ENCODE results near the gene ADCY6.

The ADCY6 gene

GRCh38 chr12:48779869-48780268, 9.0 kb downstream of the ADCY6 start:
- DNase-seq: no peak
- H3K4me1 Mint-ChIP-seq: peaks cover 7% of the 10 kb centered on the region
- TF ChIP-seq CTCF (IDR thresholded peaks at IDR 0.05): no peak
- no peak overlapping the region for H3K27ac Mint-ChIP-seq
- H3K4me3 Mint-ChIP-seq: no peak overlapping the region
- H3K9me3 Mint-ChIP-seq: no peaks in the 10 kb centered on the region
- H3K27me3 Mint-ChIP-seq (ENCODE audit: low read depth, poor library complexity): no peaks in the 10 kb centered on the region
- H3K36me3 Mint-ChIP-seq (ENCODE audit: low read depth): peaks cover 9% of the 10 kb centered on the region

- Mint-ChIP-seq H3K4me3 (no peak overlapping the region), H3K27me3 (ENCODE audit: low read depth, poor library complexity) (no peaks in the 10 kb centered on the region), H3K36me3 (ENCODE audit: low read depth) (peaks cover 26% of the 10 kb centered on the region), H3K9me3 (no peaks in the 10 kb centered on the region), H3K4me1 (peaks cover 7% of the 10 kb centered on the region), H3K27ac (no peak overlapping the region)
- DNase-seq: no peak
- TF ChIP-seq CTCF (IDR thresholded peaks at IDR 0.05): no peak
These were observed 11.1 kb downstream of the ADCY6 start for GRCh38 chr12:48777501-48778400.

GRCh38 chr12:48776956-48777355, 11.9 kb downstream of the ADCY6 start:
- Mint-ChIP-seq H3K9me3 (no peaks in the 10 kb centered on the region), H3K4me3 (no peak overlapping the region), H3K36me3 (ENCODE audit: low read depth) (peaks cover 33% of the 10 kb centered on the region), H3K27me3 (ENCODE audit: low read depth, poor library complexity) (no peaks in the 10 kb centered on the region), H3K4me1 (peaks cover 2% of the 10 kb centered on the region), H3K27ac (no peak overlapping the region)
- DNase-seq: no peak
- no peak for TF ChIP-seq CTCF (IDR thresholded peaks at IDR 0.05)

- no peak for DNase-seq
- Mint-ChIP-seq H3K36me3 (ENCODE audit: low read depth) (peaks cover 41% of the 10 kb centered on the region), H3K4me1 (no peaks in the 10 kb centered on the region), H3K27ac (no peak overlapping the region), H3K27me3 (ENCODE audit: low read depth, poor library complexity) (no peaks in the 10 kb centered on the region), H3K9me3 (no peaks in the 10 kb centered on the region), H3K4me3 (no peak overlapping the region)
- TF ChIP-seq CTCF (IDR thresholded peaks at IDR 0.05): no peak
These were observed 12.8 kb downstream of the ADCY6 start for GRCh38 chr12:48775991-48776649.

GRCh38 chr12:48775299-48775698, 13.6 kb downstream of the ADCY6 start:
- Mint-ChIP-seq H3K9me3 (no peaks in the 10 kb centered on the region), H3K4me1 (no peaks in the 10 kb centered on the region), H3K27ac (no peak overlapping the region), H3K27me3 (ENCODE audit: low read depth, poor library complexity) (no peaks in the 10 kb centered on the region), H3K4me3 (no peak overlapping the region), H3K36me3 (ENCODE audit: low read depth) (peaks cover 50% of the 10 kb centered on the region)
- no peak for TF ChIP-seq CTCF (IDR thresholded peaks at IDR 0.05)
- no peak for DNase-seq

Measured in nephron progenitor cell (in vitro differentiated cells).